Stimulated activated CD8-positive, alpha-beta memory T cell treated with anti-CD3 and anti-CD28 coated beads, Interleukin-15, amount 100 ng/mL, for 48 hours (primary cell): ENCODE measurements around the gene HAUS2.
"Not testable (repeated sequence)": the region's sequence is repeated elsewhere in the genome, so short reads cannot be mapped to it uniquely, and the experiment has no call there.

Source experiments
- DNase-seq, 2 donors: peaks; one replicate each; pipeline ENCODE4 v3.0.0-alpha.2; 2020; ENCODE audit warnings: low read depth in 2 of 2

HAUS2 gene

GRCh38 chr15:42548249-42549031 is at the start of gene HAUS2, which contains the start of gene LRRC57:
TSS of gene HAUS2 (plus strand) at chr15:42548838. CDS start at chr15:42548873, 35 bp downstream.
TSS of gene LRRC57 (minus strand) at chr15:42548793. CDS start at chr15:42548434, 359 bp downstream.
- peak; percentile 80 to 85 for DNase-seq

- DNase-seq: no peak
These were observed 48.6 kb upstream of the HAUS2 start for GRCh38 chr15:42499858-42500609.

- DNase-seq: no peak
These were observed 46.2 kb upstream of the HAUS2 start for GRCh38 chr15:42502477-42502876.

- no peak for DNase-seq
These were observed 44.8 kb upstream of the HAUS2 start for GRCh38 chr15:42503825-42504224.

GRCh38 chr15:42504631-42505030 is 44.0 kb upstream of the HAUS2 start:
- DNase-seq: no peak

- DNase-seq: no peak
These were observed 41.1 kb upstream of the HAUS2 start for GRCh38 chr15:42507514-42507913.

- DNase-seq: no peak
These were observed 40.4 kb upstream of the HAUS2 start for GRCh38 chr15:42508263-42508690.

- no peak for DNase-seq
These were observed 38.2 kb upstream of the HAUS2 start for GRCh38 chr15:42510258-42511006.

- DNase-seq: no peak
These were observed 37.6 kb upstream of the HAUS2 start for GRCh38 chr15:42511007-42511391.

GRCh38 chr15:42523331-42523730 is 25.3 kb upstream of the HAUS2 start:
- DNase-seq: no peak

GRCh38 chr15:42528970-42529369 is 19.7 kb upstream of the HAUS2 start:
- DNase-seq: no peak

GRCh38 chr15:42533246-42533645 is 15.4 kb upstream of the HAUS2 start:
- no peak for DNase-seq

GRCh38 chr15:42544853-42545629 is 3.6 kb upstream of the HAUS2 start:
- DNase-seq: no peak

GRCh38 chr15:42547918-42548248 is 755 bp upstream of the HAUS2 start:
- no peak for DNase-seq

- no peak for DNase-seq
These were observed 424 bp downstream of the HAUS2 start for GRCh38 chr15:42549032-42549491.

GRCh38 chr15:42549741-42550392 is 1.2 kb downstream of the HAUS2 start:
- DNase-seq: no peak

- no peak for DNase-seq
These were observed 4.9 kb downstream of the HAUS2 start for GRCh38 chr15:42553554-42553953.

- DNase-seq: not testable (repeated sequence)
These were observed 8.0 kb downstream of the HAUS2 start for GRCh38 chr15:42556550-42557207.

- DNase-seq: no peak
These were observed 10.1 kb downstream of the HAUS2 start for GRCh38 chr15:42558739-42559138.
